C4-2B (cell line): ENCODE results near the gene MMP17.

Experiments
- ZFX ChIP-seq: fragments of 450-650 bp; IDR thresholded peaks from 2 replicates; pipeline ENCODE4 v1.6.1; 2017
- TF ChIP-seq, protein P1 (sequence below): fragments of 450-650 bp; conservative IDR thresholded peaks from 2 replicates; pipeline ENCODE4 v1.5.1; 2017; ENCODE audit warnings: mild to moderate bottlenecking

GRCh38 chr12:131849700-131850553 lies 21.7 kb downstream of the MMP17 start:
- TF ChIP-seq, protein P1, sequence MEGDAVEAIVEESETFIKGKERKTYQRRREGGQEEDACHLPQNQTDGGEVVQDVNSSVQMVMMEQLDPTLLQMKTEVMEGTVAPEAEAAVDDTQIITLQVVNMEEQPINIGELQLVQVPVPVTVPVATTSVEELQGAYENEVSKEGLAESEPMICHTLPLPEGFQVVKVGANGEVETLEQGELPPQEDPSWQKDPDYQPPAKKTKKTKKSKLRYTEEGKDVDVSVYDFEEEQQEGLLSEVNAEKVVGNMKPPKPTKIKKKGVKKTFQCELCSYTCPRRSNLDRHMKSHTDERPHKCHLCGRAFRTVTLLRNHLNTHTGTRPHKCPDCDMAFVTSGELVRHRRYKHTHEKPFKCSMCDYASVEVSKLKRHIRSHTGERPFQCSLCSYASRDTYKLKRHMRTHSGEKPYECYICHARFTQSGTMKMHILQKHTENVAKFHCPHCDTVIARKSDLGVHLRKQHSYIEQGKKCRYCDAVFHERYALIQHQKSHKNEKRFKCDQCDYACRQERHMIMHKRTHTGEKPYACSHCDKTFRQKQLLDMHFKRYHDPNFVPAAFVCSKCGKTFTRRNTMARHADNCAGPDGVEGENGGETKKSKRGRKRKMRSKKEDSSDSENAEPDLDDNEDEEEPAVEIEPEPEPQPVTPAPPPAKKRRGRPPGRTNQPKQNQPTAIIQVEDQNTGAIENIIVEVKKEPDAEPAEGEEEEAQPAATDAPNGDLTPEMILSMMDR, result no peak
- no peak for TF ChIP-seq ZFX
